OCI-LY3 (cell line): ENCODE measurements around the gene FAM53B.

Source experiments
- H2AFZ ChIP-seq: fragments of 200-600, 300-600 bp; shearing (Covaris generic); 2 replicates; pipeline ENCODE4 v1.6.0; 2014; ENCODE audit warnings: antibody characterized with exemption, low read depth, low read length
- H3K27ac ChIP-seq: fragments of 200-600, 300-600 bp; sonication (generic); 2 replicates; pipeline ENCODE4 v1.5.1; 2014; ENCODE audit warnings: mild to moderate bottlenecking, low read length, moderate library complexity, mixed read lengths
- H3K27me3 ChIP-seq: fragments of 200-600, 300-600 bp; sonication (generic); 2 replicates; pipeline ENCODE4 v1.6.1; 2014; ENCODE audit warnings: low read depth, low read length, mixed read lengths
- H3K36me3 ChIP-seq: fragments of 200-600, 300-600 bp; sonication (generic); replicated peaks from 2 replicates; pipeline ENCODE3; 2014; ENCODE audit warnings: low read depth, low read length, mixed read lengths
- H3K4me1 ChIP-seq: fragments of 300-600, 200-600 bp; sonication (generic); 2 replicates; pipeline ENCODE4 v1.6.1; 2014; ENCODE audit warnings: low read length, mixed read lengths
- H3K4me2 ChIP-seq: fragments of 200-600, 300-600 bp; sonication (generic); 2 replicates; pipeline ENCODE4 v1.6.1; 2014; ENCODE audit warnings: low read length, mixed read lengths
- H3K4me3 ChIP-seq: fragments of 300-600, 200-600 bp; sonication (generic); 2 replicates; pipeline ENCODE4 v1.5.1; 2014; ENCODE audit warnings: antibody characterized with exemption, mild to moderate bottlenecking, low read length, moderate library complexity
- H3K79me2 ChIP-seq: fragments of 300-600, 200-600 bp; shearing (Covaris generic); 2 replicates; pipeline ENCODE4 v1.6.1; 2014; ENCODE audit warnings: mild to moderate bottlenecking, low read length, mixed read lengths
- H3K9ac ChIP-seq: fragments of 300-600, 200-600 bp; shearing (Covaris generic); 2 replicates; pipeline ENCODE4 v1.6.0; 2014; ENCODE audit warnings: mild to moderate bottlenecking, low read length, moderate library complexity
- H3K9me3 ChIP-seq: fragments of 200-600, 300-600 bp; shearing (Covaris generic); 2 replicates; pipeline ENCODE4 v1.6.1; 2014; ENCODE audit warnings: low read length, mixed read lengths; ENCODE audit not compliant: insufficient read depth
- H4K20me1 ChIP-seq: fragments of 200-600, 300-600 bp; sonication (generic); 2 replicates; pipeline ENCODE4 v1.6.1; 2016; ENCODE audit warnings: low read length, mixed read lengths; ENCODE audit not compliant: insufficient read depth
- EZH2phosphoT487 ChIP-seq: fragments of 200-600 bp; shearing (Covaris generic); IDR thresholded peaks from 2 replicates; pipeline ENCODE4 v1.6.1; 2018; ENCODE audit warnings: antibody characterized with exemption, mixed run types, low read depth
- TF ChIP-seq, protein P1 (sequence below): fragments of 200-600, 300-600 bp; sonication (generic); IDR thresholded peaks from 2 replicates; pipeline ENCODE4 v1.5.1; 2014; ENCODE audit warnings: antibody characterized with exemption, low read length, low read depth

The FAM53B gene

DNA sequence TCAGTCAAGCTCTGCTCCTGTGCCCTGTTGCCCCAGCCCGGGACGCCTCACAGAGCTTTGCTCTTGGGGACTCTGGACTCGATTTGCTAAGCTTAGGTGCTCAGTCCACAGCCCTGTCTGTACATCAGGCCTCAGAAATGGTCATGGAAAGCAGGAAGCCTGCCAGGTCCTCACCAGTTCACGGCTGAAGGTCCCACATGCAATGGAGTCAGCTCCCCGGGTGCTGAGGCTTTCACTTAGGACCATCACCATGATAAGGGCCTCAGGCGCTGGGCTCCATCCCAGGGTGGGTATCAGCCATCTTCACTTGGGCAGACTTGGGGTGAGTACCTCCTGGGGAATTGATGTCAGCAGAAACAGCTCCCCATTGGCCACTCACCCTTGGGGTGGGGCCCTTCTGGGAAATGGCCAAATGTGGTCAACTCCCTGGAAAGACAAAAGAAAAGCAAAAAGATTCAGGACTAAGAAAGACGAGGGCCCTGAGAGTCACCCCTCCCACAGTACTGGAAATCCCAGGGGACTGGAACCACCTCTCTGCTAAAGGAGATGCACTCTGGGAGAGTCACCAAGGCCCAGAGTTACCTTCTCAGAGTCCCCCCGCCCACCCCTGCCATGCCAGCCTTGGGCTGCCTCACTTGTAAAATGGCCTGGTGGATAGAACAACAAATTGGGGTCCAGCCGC is 37.6 kb downstream of the FAM53B start:
- no peak for TF ChIP-seq EZH2phosphoT487
- TF ChIP-seq, protein P1, sequence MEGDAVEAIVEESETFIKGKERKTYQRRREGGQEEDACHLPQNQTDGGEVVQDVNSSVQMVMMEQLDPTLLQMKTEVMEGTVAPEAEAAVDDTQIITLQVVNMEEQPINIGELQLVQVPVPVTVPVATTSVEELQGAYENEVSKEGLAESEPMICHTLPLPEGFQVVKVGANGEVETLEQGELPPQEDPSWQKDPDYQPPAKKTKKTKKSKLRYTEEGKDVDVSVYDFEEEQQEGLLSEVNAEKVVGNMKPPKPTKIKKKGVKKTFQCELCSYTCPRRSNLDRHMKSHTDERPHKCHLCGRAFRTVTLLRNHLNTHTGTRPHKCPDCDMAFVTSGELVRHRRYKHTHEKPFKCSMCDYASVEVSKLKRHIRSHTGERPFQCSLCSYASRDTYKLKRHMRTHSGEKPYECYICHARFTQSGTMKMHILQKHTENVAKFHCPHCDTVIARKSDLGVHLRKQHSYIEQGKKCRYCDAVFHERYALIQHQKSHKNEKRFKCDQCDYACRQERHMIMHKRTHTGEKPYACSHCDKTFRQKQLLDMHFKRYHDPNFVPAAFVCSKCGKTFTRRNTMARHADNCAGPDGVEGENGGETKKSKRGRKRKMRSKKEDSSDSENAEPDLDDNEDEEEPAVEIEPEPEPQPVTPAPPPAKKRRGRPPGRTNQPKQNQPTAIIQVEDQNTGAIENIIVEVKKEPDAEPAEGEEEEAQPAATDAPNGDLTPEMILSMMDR: no peak
- Histone ChIP-seq H3K4me2 (no peak overlapping the region), H3K9ac (no peak overlapping the region), H3K4me3 (no peak overlapping the region), H4K20me1 (peaks cover 34% of the 10 kb centered on the region), H3K27ac (no peak overlapping the region), H3K79me2 (peaks cover 29% of the 10 kb centered on the region), H3K4me1 (no peaks in the 10 kb centered on the region; the same call in 1 of the 2 replicates), H3K27me3 (no peaks in the 10 kb centered on the region), H3K36me3 (peaks cover 28% of the 10 kb centered on the region), H2AFZ (no peak overlapping the region), H3K9me3 (no peaks in the 10 kb centered on the region)

DNA sequence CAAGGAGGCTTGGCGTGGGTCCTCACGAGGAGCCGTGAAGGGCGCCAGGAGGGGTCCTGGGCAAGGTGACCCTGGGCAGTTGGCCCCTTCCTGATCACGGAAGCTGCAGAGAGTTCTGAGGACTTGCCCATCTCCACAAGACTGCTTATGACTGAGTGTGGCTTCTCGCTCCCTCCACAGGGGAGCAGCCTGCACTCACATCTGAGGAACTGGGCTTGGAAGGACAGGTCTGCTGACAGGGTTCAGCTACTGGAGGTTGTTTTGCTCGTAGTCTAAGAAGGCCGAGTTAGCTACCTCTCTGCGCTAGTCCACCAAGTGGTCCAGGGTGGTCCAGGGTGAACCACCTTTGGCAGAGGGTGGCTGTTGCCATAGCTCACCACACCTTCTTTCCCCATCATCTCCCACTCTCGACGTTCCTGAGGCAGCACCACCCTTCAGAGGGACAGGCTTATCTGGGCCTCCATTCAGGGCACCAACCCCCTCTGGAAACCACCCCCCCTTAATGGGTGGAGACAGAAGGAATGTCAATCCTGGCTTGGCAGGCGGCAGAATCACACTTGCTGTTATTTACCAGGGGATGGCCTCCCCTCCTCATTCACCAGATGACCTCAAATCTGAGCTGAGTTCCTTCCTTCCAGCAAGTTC is 38.2 kb downstream of the FAM53B start:
- no peaks in the 10 kb centered on the region for H3K27me3 ChIP-seq
- peaks cover 28% of the 10 kb centered on the region for H3K36me3 ChIP-seq
- peaks cover 26% of the 10 kb centered on the region for H3K79me2 ChIP-seq
- no peak overlapping the region for H3K4me2 ChIP-seq
- H3K9ac ChIP-seq: no peak overlapping the region
- H3K4me1 ChIP-seq: peaks cover 3% of the 10 kb centered on the region
- no peak overlapping the region for H3K27ac ChIP-seq
- H2AFZ ChIP-seq: no peak overlapping the region
- TF ChIP-seq, protein P1: no peak
- TF ChIP-seq EZH2phosphoT487: no peak
- H4K20me1 ChIP-seq: peaks cover 36% of the 10 kb centered on the region
- H3K4me3 ChIP-seq: no peak overlapping the region
- no peaks in the 10 kb centered on the region for H3K9me3 ChIP-seq

DNA sequence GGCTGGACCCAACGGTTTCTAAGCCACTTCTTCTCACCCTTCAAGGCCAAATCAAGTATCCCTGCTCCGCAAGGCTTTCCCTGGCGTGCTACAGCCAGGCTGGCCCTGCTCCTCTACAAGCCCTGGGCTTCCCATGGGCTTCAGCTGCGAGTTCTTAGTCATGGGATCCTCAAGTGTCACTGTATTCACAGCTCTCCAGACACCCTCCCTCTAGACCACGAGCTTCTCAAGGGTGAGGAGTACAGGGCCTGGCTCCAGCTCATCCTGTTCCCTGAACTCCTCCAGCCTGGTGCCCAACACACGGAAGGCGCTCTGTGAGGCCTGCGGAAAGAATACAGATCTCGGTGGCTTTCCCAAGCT is 38.8 kb downstream of the FAM53B start:
- H3K36me3 ChIP-seq: peaks cover 29% of the 10 kb centered on the region
- H3K4me2 ChIP-seq: no peak overlapping the region
- peaks cover 20% of the 10 kb centered on the region for H3K79me2 ChIP-seq
- TF ChIP-seq, protein P1: no peak
- TF ChIP-seq EZH2phosphoT487: no peak
- H4K20me1 ChIP-seq: peaks cover 33% of the 10 kb centered on the region
- H3K27ac ChIP-seq: no peak overlapping the region
- H3K9ac ChIP-seq: no peak overlapping the region
- H3K4me3 ChIP-seq: no peak overlapping the region
- H3K9me3 ChIP-seq: no peaks in the 10 kb centered on the region
- no peak overlapping the region for H2AFZ ChIP-seq
- peaks cover 9% of the 10 kb centered on the region for H3K4me1 ChIP-seq
- H3K27me3 ChIP-seq: no peaks in the 10 kb centered on the region

DNA sequence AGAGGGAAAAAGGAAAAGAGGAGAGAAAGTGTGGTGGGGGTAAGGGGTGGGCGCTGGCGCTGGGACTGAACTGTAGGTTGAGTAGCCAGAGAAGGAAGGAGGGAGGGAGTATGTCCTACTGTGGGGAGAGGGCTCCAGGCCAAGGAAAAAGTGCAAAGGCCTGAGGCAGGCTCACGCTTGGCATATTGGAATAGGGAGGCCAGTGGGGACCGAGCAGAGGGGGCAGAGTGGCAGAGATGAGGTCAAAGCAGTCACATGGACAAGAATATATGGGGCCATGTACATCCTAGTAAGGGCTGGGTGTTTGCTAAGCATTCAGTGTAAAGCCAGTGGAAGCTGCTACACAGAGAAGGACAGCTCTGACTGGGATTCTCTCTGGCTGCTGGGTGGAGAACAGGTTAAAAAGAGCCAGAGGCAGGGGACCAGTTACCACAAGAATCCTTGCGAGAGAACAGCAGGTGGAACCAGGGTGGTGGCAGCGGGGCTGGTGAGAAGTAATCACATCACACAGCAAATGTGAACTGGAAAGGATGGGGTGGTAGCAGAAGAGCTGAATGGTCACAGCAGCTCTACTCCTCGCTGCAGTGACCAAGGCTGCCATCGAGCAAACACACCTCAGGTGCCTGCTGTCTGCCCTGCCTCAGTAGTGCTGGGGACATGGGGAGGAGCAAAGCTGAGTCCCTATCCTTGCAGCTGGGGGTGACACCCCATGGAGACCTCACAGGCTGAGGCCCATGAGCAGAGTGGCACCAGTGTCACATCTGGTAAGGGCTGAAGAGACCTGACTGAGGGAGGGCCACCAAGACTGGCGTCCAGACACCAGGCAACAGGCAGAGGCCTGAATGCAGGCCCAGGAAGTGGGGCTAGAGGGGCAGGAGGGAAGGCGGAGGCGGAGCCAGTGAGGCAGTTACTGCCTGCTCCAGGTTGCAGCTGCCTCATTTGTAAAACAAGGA is 39.5 kb downstream of the FAM53B start:
- Histone ChIP-seq H3K4me1 (peaks cover 14% of the 10 kb centered on the region), H3K4me3 (no peak overlapping the region), H2AFZ (no peak overlapping the region), H4K20me1 (peaks cover 32% of the 10 kb centered on the region), H3K9ac (no peak overlapping the region), H3K79me2 (peaks cover 14% of the 10 kb centered on the region), H3K4me2 (no peak overlapping the region), H3K27me3 (no peaks in the 10 kb centered on the region), H3K9me3 (no peaks in the 10 kb centered on the region), H3K36me3 (peaks cover 33% of the 10 kb centered on the region), H3K27ac (no peak overlapping the region)
- TF ChIP-seq, protein P1: no peak
- TF ChIP-seq EZH2phosphoT487: no peak
